Esophagus (tissue), 2 donors: ENCODE data around the gene ANKS1B. TPM values are rescaled to one million over a fixed set of nuclear protein-coding genes. Genes with fewer than 3 reads are reported as not detected.

ENCODE experiments used
- H3K27ac ChIP-seq, 2 donors: one replicate each; pipeline ENCODE4 v1.5.1; 2013; ENCODE audit warnings: low read depth in 2 of 2, mild to moderate bottlenecking in 2 of 2, inconsistent platforms in 1 of 2, low read length in 1 of 2, moderate library complexity in 1 of 2
- H3K27me3 ChIP-seq, 2 donors: one replicate each; pipeline ENCODE4 v1.6.1; 2013; ENCODE audit warnings: low read length in 2 of 2, control low read depth in 1 of 2, mild to moderate bottlenecking in 1 of 2; ENCODE audit not compliant: insufficient read depth in 2 of 2, control insufficient read depth in 1 of 2
- H3K36me3 ChIP-seq, 2 donors: one replicate each; pipeline ENCODE4 v1.6.1; 2013; ENCODE audit warnings: low read length in 1 of 2; ENCODE audit not compliant: control insufficient read depth in 2 of 2, insufficient read depth in 2 of 2
- H3K4me1 ChIP-seq, 2 donors: one replicate each; pipeline ENCODE4 v1.6.1; 2013; ENCODE audit warnings: low read length in 1 of 2; ENCODE audit not compliant: control insufficient read depth in 2 of 2, insufficient read depth in 2 of 2
- H3K4me3 ChIP-seq, 2 donors: one replicate each; pipeline ENCODE4 v1.5.1; 2013; ENCODE audit warnings: low read length in 2 of 2, mild to moderate bottlenecking in 2 of 2, low read depth in 1 of 2, moderate library complexity in 1 of 2
- H3K9me3 ChIP-seq, 2 donors: one replicate each; pipeline ENCODE4 v1.6.1; 2013; ENCODE audit warnings: mild to moderate bottlenecking in 2 of 2, low read depth in 1 of 2, low read length in 1 of 2, moderate library complexity in 1 of 2; ENCODE audit not compliant: control insufficient read depth in 2 of 2, insufficient read depth in 1 of 2
- WGBS, 2 donors: extraction: QIAGEN DNeasy Blood & Tissue Kit; methylation state at CpG; one replicate each; pipeline ENCODE4 v1.1.7; 2013; 5-methylcytosine and 5-hydroxymethylcytosine counted together
- polyA plus RNA-seq, 2 donors: library from polyadenylated mRNA; stranded (reverse); fragments of 200-250 nt; gene quantifications; one replicate each; pipeline ENCODE4 v1.2.3, GENCODE V29; 2013
- donor health status: healthy with polysubstance abuse.
- donor health status: Bipolar disorder and iron deficiency.

ANKS1B gene
- polyA plus RNA-seq, 2 donors: 0.85 to 1.0 TPM

- WGBS, 2 donors: 91 to 96% methylated on average over 3 of the region's 3 CpGs
- H3K27ac ChIP-seq: no peak overlapping the region
- H3K4me1 ChIP-seq: no peaks in the 10 kb centered on the region
- no peak overlapping the region for H3K4me3 ChIP-seq
- no peaks in the 10 kb centered on the region for H3K9me3 ChIP-seq
- no peaks in the 10 kb centered on the region for H3K36me3 ChIP-seq
- no peaks in the 10 kb centered on the region for H3K27me3 ChIP-seq
Measured at GRCh38 chr12:99002156-99002555, 982.6 kb downstream of the ANKS1B start.

- Histone ChIP-seq H3K4me3 (no peak overlapping the region), H3K27ac (no peak overlapping the region), H3K4me1 (no peaks in the 10 kb centered on the region), H3K27me3 (no peaks in the 10 kb centered on the region), H3K9me3 (no peaks in the 10 kb centered on the region), H3K36me3 (no peaks in the 10 kb centered on the region)
- WGBS, 2 donors: 76 to 78% methylated on average over 7 of the region's 7 CpGs
Measured at GRCh38 chr12:98999559-98999958, 985.2 kb downstream of the ANKS1B start.

GRCh38 chr12:98998697-98999299, 985.9 kb downstream of the ANKS1B start:
- H3K36me3 ChIP-seq: no peaks in the 10 kb centered on the region
- H3K27ac ChIP-seq: no peak overlapping the region
- no peaks in the 10 kb centered on the region for H3K27me3 ChIP-seq
- H3K4me1 ChIP-seq: no peaks in the 10 kb centered on the region
- H3K9me3 ChIP-seq: no peaks in the 10 kb centered on the region
- 20 to 21% methylated on average over 6 of the region's 6 CpGs for WGBS, 2 donors
- H3K4me3 ChIP-seq: no peak overlapping the region

- Histone ChIP-seq H3K4me3 (no peak overlapping the region), H3K4me1 (no peaks in the 10 kb centered on the region), H3K9me3 (no peaks in the 10 kb centered on the region), H3K27me3 (no peaks in the 10 kb centered on the region), H3K36me3 (no peaks in the 10 kb centered on the region), H3K27ac (no peak overlapping the region)
- 65 to 76% methylated on average over 1 of the region's 1 CpG for WGBS, 2 donors
Measured at GRCh38 chr12:98997899-98998298, 986.8 kb downstream of the ANKS1B start.

GRCh38 chr12:98990648-98991047, 994.1 kb downstream of the ANKS1B start:
- H3K27ac ChIP-seq: no peak overlapping the region
- no peaks in the 10 kb centered on the region for H3K9me3 ChIP-seq
- WGBS, 2 donors: 72 to 76% methylated on average over 3 of the region's 3 CpGs
- no peak overlapping the region for H3K4me3 ChIP-seq
- H3K4me1 ChIP-seq: no peaks in the 10 kb centered on the region
- H3K36me3 ChIP-seq: no peaks in the 10 kb centered on the region
- no peaks in the 10 kb centered on the region for H3K27me3 ChIP-seq

GRCh38 chr12:98985156-98985555, 999.6 kb downstream of the ANKS1B start:
- H3K9me3 ChIP-seq: no peaks in the 10 kb centered on the region
- H3K27ac ChIP-seq: no peak overlapping the region
- WGBS, 2 donors: 66 to 70% methylated on average over 2 of the region's 2 CpGs
- H3K36me3 ChIP-seq: no peaks in the 10 kb centered on the region
- no peaks in the 10 kb centered on the region for H3K27me3 ChIP-seq
- H3K4me3 ChIP-seq: no peak overlapping the region
- H3K4me1 ChIP-seq: no peaks in the 10 kb centered on the region

- no peaks in the 10 kb centered on the region for H3K4me1 ChIP-seq
- no peak overlapping the region for H3K4me3 ChIP-seq
- H3K36me3 ChIP-seq: no peaks in the 10 kb centered on the region
- H3K27ac ChIP-seq: no peak overlapping the region
- WGBS, 2 donors: 75 to 91% methylated on average over 1 of the region's 1 CpG
- no peaks in the 10 kb centered on the region for H3K27me3 ChIP-seq
- no peaks in the 10 kb centered on the region for H3K9me3 ChIP-seq
Measured at GRCh38 chr12:98983647-98984046, 1001.1 kb downstream of the ANKS1B start.

- Histone ChIP-seq H3K36me3 (no peaks in the 10 kb centered on the region), H3K27ac (no peak overlapping the region), H3K4me3 (no peak overlapping the region), H3K9me3 (no peaks in the 10 kb centered on the region), H3K27me3 (no peaks in the 10 kb centered on the region), H3K4me1 (no peaks in the 10 kb centered on the region)
Measured at GRCh38 chr12:98980508-98980907, 1004.2 kb downstream of the ANKS1B start.

- 68 to 74% methylated on average over 2 of the region's 2 CpGs for WGBS, 2 donors
- no peaks in the 10 kb centered on the region for H3K36me3 ChIP-seq
- H3K9me3 ChIP-seq: no peaks in the 10 kb centered on the region
- H3K4me3 ChIP-seq: no peak overlapping the region
- H3K27me3 ChIP-seq: no peaks in the 10 kb centered on the region
- H3K4me1 ChIP-seq: no peaks in the 10 kb centered on the region
- no peak overlapping the region for H3K27ac ChIP-seq
Measured at GRCh38 chr12:98977186-98977585, 1007.5 kb downstream of the ANKS1B start.

- no peaks in the 10 kb centered on the region for H3K36me3 ChIP-seq
- H3K4me1 ChIP-seq: no peaks in the 10 kb centered on the region
- no peaks in the 10 kb centered on the region for H3K27me3 ChIP-seq
- no peak overlapping the region for H3K4me3 ChIP-seq
- H3K9me3 ChIP-seq: no peaks in the 10 kb centered on the region
- H3K27ac ChIP-seq: no peak overlapping the region
Measured at GRCh38 chr12:98974767-98975381, 1009.9 kb downstream of the ANKS1B start.
